Right lobe of liver (tissue), 4 donors: ENCODE data around the gene COL25A1.
"Not testable (repeated sequence)": the region's sequence is repeated elsewhere in the genome, so short reads cannot be mapped to it uniquely, and the experiment has no call there.

Source experiments
- CTCF ChIP-seq, 4 donors: fragments of 200-600 bp in 3 of 4; fragments of 450-650 bp in 1 of 4; IDR thresholded peaks; one replicate each; pipeline versions ENCODE4 v1.5.1 to v1.8.0; 2016 to 2022; ENCODE audit warnings: antibody characterized with exemption in 4 of 4, mild to moderate bottlenecking in 2 of 4
- POLR2A ChIP-seq: fragments of 450-650 bp; IDR thresholded peaks from one replicate; pipeline ENCODE4 v1.6.1; 2017; ENCODE audit warnings: antibody characterized with exemption, mild to moderate bottlenecking
- donor health status: DM: no; HTN: no; CAD: no.
- donor health status: DM: no; HTN: no; CAD: no.
- donor health status: DM: no; HTN: yes; CAD: no.

- not testable (repeated sequence) for TF ChIP-seq POLR2A; CTCF (IDR thresholded peaks at IDR 0.05)
Measured at GRCh38 chr4:108933925-108934324, 368.5 kb downstream of the COL25A1 start.
